Measurements from ENCODE around the gene RABL2B.

Gene RABL2B

DNA sequence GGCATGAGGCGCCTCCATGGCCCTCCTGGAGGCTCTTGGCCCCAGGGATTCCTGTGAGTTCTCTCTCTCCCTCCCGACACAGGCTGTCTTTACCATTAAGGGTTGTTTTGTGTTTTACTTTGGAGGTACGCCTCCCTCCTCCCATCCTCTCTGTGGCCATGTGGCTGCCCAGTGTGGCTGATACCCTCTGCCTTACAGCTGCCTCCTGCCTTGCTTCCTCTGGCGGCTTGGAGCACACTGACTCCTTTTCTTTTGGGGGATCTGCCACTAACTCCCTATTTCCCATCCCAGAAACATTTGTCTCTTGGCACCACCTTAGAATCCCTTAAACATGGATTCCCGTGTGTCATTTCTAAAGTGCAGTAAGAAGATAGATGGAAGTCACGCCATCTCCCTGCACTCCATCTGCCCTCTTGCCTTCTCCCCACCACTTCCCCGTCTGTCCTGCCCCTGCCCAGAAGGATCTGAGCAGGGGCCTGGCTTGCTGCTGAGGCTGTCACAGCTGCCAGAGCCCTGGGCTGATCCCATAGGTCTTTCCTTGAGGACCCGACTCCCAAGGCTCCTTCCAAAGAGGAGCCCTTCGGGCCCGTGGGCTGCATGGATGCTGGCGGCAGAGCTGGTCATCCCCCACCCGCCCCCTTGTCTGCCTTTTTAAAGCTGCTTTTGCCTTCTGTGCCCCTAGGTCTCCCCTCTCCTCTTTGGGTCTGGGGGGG is 60.6 kb downstream of the RABL2B start:
- Histone ChIP-seq H3K27ac (replicated peaks) (no peak overlapping the region), H3K4me3 (replicated peaks; ENCODE audit: insufficient read depth, low read length) (no peak overlapping the region), H3K27me3 (ENCODE audit: insufficient read depth, poor library complexity, severe bottlenecking) (no peaks in the 10 kb centered on the region)
- TF ChIP-seq, protein P1, sequence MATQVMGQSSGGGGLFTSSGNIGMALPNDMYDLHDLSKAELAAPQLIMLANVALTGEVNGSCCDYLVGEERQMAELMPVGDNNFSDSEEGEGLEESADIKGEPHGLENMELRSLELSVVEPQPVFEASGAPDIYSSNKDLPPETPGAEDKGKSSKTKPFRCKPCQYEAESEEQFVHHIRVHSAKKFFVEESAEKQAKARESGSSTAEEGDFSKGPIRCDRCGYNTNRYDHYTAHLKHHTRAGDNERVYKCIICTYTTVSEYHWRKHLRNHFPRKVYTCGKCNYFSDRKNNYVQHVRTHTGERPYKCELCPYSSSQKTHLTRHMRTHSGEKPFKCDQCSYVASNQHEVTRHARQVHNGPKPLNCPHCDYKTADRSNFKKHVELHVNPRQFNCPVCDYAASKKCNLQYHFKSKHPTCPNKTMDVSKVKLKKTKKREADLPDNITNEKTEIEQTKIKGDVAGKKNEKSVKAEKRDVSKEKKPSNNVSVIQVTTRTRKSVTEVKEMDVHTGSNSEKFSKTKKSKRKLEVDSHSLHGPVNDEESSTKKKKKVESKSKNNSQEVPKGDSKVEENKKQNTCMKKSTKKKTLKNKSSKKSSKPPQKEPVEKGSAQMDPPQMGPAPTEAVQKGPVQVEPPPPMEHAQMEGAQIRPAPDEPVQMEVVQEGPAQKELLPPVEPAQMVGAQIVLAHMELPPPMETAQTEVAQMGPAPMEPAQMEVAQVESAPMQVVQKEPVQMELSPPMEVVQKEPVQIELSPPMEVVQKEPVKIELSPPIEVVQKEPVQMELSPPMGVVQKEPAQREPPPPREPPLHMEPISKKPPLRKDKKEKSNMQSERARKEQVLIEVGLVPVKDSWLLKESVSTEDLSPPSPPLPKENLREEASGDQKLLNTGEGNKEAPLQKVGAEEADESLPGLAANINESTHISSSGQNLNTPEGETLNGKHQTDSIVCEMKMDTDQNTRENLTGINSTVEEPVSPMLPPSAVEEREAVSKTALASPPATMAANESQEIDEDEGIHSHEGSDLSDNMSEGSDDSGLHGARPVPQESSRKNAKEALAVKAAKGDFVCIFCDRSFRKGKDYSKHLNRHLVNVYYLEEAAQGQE (IDR thresholded peaks at IDR 0.05; ENCODE audit: insufficient replicate concordance, low read depth): no peak
- TF ChIP-seq, protein P2, sequence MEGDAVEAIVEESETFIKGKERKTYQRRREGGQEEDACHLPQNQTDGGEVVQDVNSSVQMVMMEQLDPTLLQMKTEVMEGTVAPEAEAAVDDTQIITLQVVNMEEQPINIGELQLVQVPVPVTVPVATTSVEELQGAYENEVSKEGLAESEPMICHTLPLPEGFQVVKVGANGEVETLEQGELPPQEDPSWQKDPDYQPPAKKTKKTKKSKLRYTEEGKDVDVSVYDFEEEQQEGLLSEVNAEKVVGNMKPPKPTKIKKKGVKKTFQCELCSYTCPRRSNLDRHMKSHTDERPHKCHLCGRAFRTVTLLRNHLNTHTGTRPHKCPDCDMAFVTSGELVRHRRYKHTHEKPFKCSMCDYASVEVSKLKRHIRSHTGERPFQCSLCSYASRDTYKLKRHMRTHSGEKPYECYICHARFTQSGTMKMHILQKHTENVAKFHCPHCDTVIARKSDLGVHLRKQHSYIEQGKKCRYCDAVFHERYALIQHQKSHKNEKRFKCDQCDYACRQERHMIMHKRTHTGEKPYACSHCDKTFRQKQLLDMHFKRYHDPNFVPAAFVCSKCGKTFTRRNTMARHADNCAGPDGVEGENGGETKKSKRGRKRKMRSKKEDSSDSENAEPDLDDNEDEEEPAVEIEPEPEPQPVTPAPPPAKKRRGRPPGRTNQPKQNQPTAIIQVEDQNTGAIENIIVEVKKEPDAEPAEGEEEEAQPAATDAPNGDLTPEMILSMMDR (IDR thresholded peaks at IDR 0.05; ENCODE audit: insufficient read depth, low read length): no peak
- TF ChIP-seq POLR2AphosphoS5 (IDR thresholded peaks at IDR 0.05; ENCODE audit: low read depth): no peak
- DNase-seq (ENCODE audit: low read depth in 1 of 2, low spot score in 1 of 2): no peak

DNA sequence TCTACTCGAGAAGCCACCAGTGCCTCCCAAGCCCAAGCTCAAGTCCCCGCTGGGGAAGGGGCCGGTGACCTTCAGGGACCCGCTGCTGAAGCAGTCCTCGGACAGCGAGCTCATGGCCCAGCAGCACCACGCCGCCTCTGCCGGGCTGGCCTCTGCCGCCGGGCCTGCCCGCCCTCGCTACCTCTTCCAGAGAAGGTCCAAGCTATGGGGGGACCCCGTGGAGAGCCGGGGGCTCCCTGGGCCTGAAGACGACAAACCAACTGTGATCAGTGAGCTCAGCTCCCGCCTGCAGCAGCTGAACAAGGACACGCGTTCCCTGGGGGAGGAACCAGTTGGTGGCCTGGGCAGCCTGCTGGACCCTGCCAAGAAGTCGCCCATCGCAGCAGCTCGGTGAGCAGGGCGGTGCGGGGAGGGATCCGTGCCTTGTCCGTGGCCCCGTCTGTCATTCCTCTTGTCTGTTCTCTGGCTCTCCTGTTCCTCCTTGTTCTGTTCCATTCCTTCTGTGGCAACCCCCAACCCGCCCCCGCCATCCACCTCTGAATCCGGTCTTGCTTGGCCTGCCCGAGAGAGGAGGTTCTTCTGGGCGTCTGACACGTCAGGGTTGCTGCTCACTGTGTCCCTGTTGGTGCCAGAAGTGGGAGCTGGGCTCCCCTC is 61.3 kb downstream of the RABL2B start:
- Histone ChIP-seq H3K27ac (replicated peaks) (no peak overlapping the region), H3K27me3 (ENCODE audit: insufficient read depth, poor library complexity, severe bottlenecking) (no peaks in the 10 kb centered on the region), H3K4me3 (replicated peaks; ENCODE audit: insufficient read depth, low read length) (no peak overlapping the region)
- TF ChIP-seq GABPA (IDR thresholded peaks at IDR 0.05; ENCODE audit: low read depth) (no peak), SPI1 (IDR thresholded peaks at IDR 0.05; ENCODE audit: borderline replicate concordance, low read depth) (no peak), POLR2AphosphoS5 (IDR thresholded peaks at IDR 0.05; ENCODE audit: low read depth) (no peak)
- TF ChIP-seq, protein P2 (IDR thresholded peaks at IDR 0.05; ENCODE audit: insufficient read depth, low read length): no peak
- TF ChIP-seq, protein P1 (IDR thresholded peaks at IDR 0.05; ENCODE audit: insufficient replicate concordance, low read depth): no peak
- DNase-seq (ENCODE audit: low read depth in 1 of 2, low spot score in 1 of 2): no peak

DNA sequence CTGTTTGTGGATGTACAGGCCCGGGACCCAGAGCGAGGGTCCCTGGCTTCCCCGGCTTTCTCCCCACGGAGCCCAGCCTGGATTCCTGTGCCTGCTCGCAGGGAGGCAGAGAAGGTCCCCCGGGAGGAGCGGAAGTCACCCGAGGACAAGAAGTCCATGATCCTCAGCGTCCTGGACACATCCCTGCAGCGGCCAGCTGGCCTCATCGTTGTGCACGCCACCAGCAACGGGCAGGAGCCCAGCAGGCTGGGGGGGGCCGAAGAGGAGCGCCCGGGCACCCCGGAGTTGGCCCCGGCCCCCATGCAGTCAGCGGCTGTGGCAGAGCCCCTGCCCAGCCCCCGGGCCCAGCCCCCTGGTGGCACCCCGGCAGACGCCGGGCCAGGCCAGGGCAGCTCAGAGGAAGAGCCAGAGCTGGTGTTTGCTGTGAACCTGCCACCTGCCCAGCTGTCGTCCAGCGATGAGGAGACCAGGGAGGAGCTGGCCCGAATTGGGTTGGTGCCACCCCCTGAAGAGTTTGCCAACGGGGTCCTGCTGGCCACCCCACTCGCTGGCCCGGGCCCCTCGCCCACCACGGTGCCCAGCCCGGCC is 62.1 kb downstream of the RABL2B start:
- TF ChIP-seq SPI1 (IDR thresholded peaks at IDR 0.05; ENCODE audit: borderline replicate concordance, low read depth) (no peak), GABPA (IDR thresholded peaks at IDR 0.05; ENCODE audit: low read depth) (no peak), POLR2AphosphoS5 (IDR thresholded peaks at IDR 0.05; ENCODE audit: low read depth) (no peak)
- TF ChIP-seq, protein P1 (IDR thresholded peaks at IDR 0.05; ENCODE audit: insufficient replicate concordance, low read depth): no peak
- TF ChIP-seq, protein P2 (IDR thresholded peaks at IDR 0.05; ENCODE audit: insufficient read depth, low read length): no peak
- H3K27me3 ChIP-seq (ENCODE audit: insufficient read depth, poor library complexity, severe bottlenecking): no peaks in the 10 kb centered on the region

More for the DNA sequence above, 62.1 kb downstream of the RABL2B start:
- no peak for DNase-seq (ENCODE audit: low read depth in 1 of 2, low spot score in 1 of 2)
- Histone ChIP-seq H3K27ac (replicated peaks) (no peak overlapping the region), H3K4me3 (replicated peaks; ENCODE audit: insufficient read depth, low read length) (no peak overlapping the region)

All from HL-60 (cell line).